ENCODE measurements around the gene ARMC7.

DNA sequence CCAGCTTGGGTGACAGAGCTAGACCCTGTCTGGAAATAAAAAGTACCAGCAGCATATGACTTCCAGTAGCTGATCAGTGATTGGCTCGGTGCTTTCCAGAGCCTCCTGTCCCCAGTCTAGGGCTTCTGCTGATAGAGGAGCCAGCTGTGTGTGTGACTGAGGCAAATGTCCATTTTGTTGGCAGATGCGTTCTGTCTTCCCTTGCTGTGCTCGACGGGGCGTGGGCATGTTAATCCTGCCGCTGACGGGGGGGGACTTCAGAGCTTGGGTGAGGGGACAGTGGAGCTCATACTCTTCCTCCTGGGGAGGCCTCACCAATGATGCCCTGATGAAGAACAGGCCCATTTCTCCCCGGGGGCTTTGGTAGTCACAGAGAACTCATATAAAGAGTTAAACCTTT lies 48.2 kb upstream of the ARMC7 start:
- TF ChIP-seq, protein P1, sequence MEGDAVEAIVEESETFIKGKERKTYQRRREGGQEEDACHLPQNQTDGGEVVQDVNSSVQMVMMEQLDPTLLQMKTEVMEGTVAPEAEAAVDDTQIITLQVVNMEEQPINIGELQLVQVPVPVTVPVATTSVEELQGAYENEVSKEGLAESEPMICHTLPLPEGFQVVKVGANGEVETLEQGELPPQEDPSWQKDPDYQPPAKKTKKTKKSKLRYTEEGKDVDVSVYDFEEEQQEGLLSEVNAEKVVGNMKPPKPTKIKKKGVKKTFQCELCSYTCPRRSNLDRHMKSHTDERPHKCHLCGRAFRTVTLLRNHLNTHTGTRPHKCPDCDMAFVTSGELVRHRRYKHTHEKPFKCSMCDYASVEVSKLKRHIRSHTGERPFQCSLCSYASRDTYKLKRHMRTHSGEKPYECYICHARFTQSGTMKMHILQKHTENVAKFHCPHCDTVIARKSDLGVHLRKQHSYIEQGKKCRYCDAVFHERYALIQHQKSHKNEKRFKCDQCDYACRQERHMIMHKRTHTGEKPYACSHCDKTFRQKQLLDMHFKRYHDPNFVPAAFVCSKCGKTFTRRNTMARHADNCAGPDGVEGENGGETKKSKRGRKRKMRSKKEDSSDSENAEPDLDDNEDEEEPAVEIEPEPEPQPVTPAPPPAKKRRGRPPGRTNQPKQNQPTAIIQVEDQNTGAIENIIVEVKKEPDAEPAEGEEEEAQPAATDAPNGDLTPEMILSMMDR (IDR thresholded peaks at IDR 0.05): no peak
- TF ChIP-seq EZH2 (IDR thresholded peaks at IDR 0.05): no peak
- no peak for TF ChIP-seq EZH2phosphoT487 (IDR thresholded peaks at IDR 0.05)

Data from neural progenitor cell (in vitro differentiated cells).